Hematopoietic multipotent progenitor cell treated with erythropoietin and hydrocortisone succinate and interleukin-3 and kit ligand, for 4 days (in vitro differentiated cells): ENCODE results near the gene DYNC1LI2.
A peak's percentile ranks its signal among the peaks of the same experiment; 100 is the strongest.

Experiments used
- DNase-seq: peaks from one replicate; pipeline ENCODE4 v3.0.0-alpha.2; 2015

DYNC1LI2 gene

GRCh38 chr16:66735891-66736290 is 15.5 kb downstream of the DYNC1LI2 start:
- DNase-seq: no peak

- no peak for DNase-seq
These were observed 20.3 kb downstream of the DYNC1LI2 start for GRCh38 chr16:66731101-66731500.

- no peak for DNase-seq
These were observed 22.6 kb downstream of the DYNC1LI2 start for GRCh38 chr16:66728804-66729203.

GRCh38 chr16:66728117-66728787 is 23.2 kb downstream of the DYNC1LI2 start:
- DNase-seq: peak; percentile 90

GRCh38 chr16:66720766-66721165 is 30.6 kb downstream of the DYNC1LI2 start:
- no peak for DNase-seq

- no peak for DNase-seq
These were observed 32.2 kb downstream of the DYNC1LI2 start for GRCh38 chr16:66719246-66719645.

GRCh38 chr16:66717776-66718175 is 33.6 kb downstream of the DYNC1LI2 start:
- DNase-seq: no peak

GRCh38 chr16:66717112-66717675 is 34.2 kb downstream of the DYNC1LI2 start:
- peak; percentile 72 for DNase-seq

GRCh38 chr16:66714654-66715307 is 36.6 kb downstream of the DYNC1LI2 start:
- no peak for DNase-seq

- DNase-seq: no peak
These were observed 37.3 kb downstream of the DYNC1LI2 start for GRCh38 chr16:66714062-66714461.

GRCh38 chr16:66713076-66713475 is 38.3 kb downstream of the DYNC1LI2 start:
- no peak for DNase-seq

GRCh38 chr16:66712512-66712911 is 38.9 kb downstream of the DYNC1LI2 start:
- no peak for DNase-seq

- no peak for DNase-seq
These were observed 39.8 kb downstream of the DYNC1LI2 start for GRCh38 chr16:66711581-66711980.

- no peak for DNase-seq
These were observed 44.9 kb downstream of the DYNC1LI2 start for GRCh38 chr16:66706506-66706880.

- DNase-seq: no peak
These were observed 45.5 kb downstream of the DYNC1LI2 start for GRCh38 chr16:66705790-66706505.

GRCh38 chr16:66703406-66704215 is 47.8 kb downstream of the DYNC1LI2 start:
- no peak for DNase-seq

- no peak for DNase-seq
These were observed 49.9 kb downstream of the DYNC1LI2 start for GRCh38 chr16:66701516-66701915.

- DNase-seq: peak; percentile 19
These were observed 50.4 kb downstream of the DYNC1LI2 start for GRCh38 chr16:66701026-66701425.

GRCh38 chr16:66699898-66700297 is 51.5 kb downstream of the DYNC1LI2 start:
- DNase-seq: no peak

- DNase-seq: no peak
These were observed 53.4 kb downstream of the DYNC1LI2 start for GRCh38 chr16:66698046-66698445.

- DNase-seq: peak; percentile 88
These were observed 54.5 kb downstream of the DYNC1LI2 start, which contains the start of gene CMTM4 for GRCh38 chr16:66696669-66697630. Gene CMTM4 (minus strand): TSS chr16:66696743. CDS start chr16:66696525, 218 bp downstream.
